HUES64 (cell line): ENCODE measurements around the gene DPEP2.
"Not testable (repeated sequence)": the region's sequence is repeated elsewhere in the genome, so short reads cannot be mapped to it uniquely, and the experiment has no call there.

Experiments used
- H3K27ac ChIP-seq: 2 replicates; pipeline ENCODE4 v1.7.0; 2013; ENCODE audit warnings: low read depth, low read length, inconsistent platforms
- H3K27me3 ChIP-seq: 2 replicates; pipeline ENCODE4 v1.6.1; 2013; ENCODE audit warnings: mild to moderate bottlenecking, low read length; ENCODE audit not compliant: insufficient read depth
- H3K36me3 ChIP-seq: 2 replicates; pipeline ENCODE4 v1.6.1; 2013; ENCODE audit warnings: mild to moderate bottlenecking, low read length; ENCODE audit not compliant: insufficient read depth
- H3K4me1 ChIP-seq: 2 replicates; pipeline ENCODE4 v1.6.1; 2013; ENCODE audit warnings: mild to moderate bottlenecking, low read length, moderate library complexity; ENCODE audit not compliant: insufficient read depth
- H3K4me3 ChIP-seq: 2 replicates; pipeline ENCODE4 v1.5.1; 2013; ENCODE audit warnings: mild to moderate bottlenecking, low read length, moderate library complexity
- H3K9ac ChIP-seq: 2 replicates; pipeline ENCODE4 v1.6.1; 2013; ENCODE audit warnings: mild to moderate bottlenecking, low read depth, low read length
- H3K9me3 ChIP-seq: 2 replicates; pipeline ENCODE4 v1.6.1; 2013; ENCODE audit warnings: low read depth, low read length; ENCODE audit not compliant: insufficient read depth
- WGBS: fragments of 150-250, 120-280 bp; methylation state at CpG from one replicate; pipeline ENCODE4 v1.1.7; 2013; ENCODE audit warnings: missing lambda C conversion rate; 5-methylcytosine and 5-hydroxymethylcytosine counted together

DPEP2 gene

GRCh38 chr16:67987460-67988160 is 11.7 kb downstream of the DPEP2 start:
- Histone ChIP-seq H3K36me3 (no peaks in the 10 kb centered on the region), H3K27me3 (peaks cover 7% of the 10 kb centered on the region), H3K4me3 (no peak overlapping the region), H3K4me1 (no peaks in the 10 kb centered on the region), H3K9ac (no peak overlapping the region), H3K27ac (no peak overlapping the region), H3K9me3 (no peaks in the 10 kb centered on the region)
- WGBS = 89% methylated on average over 11 of the region's 11 CpGs

DNA sequence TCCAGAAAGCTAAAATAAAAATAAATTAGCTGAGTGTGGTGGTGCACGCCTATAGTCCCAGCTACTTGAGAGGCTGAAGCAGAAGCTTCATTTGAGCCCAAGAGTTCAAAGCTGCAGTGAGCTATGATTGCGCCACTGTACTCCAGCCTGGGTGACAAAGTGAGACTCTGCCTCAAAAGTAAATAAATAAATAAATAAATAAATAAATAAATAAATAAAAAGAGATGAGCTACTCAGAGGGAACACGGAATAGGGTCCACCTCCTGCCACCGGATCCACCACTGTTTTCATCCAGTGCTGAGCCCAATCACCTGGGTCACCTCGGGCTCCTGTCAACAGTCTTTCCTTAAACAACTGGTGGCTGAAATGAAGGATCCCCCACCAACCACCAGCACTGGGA is 12.3 kb downstream of the DPEP2 start:
- H3K4me3 ChIP-seq = no peak overlapping the region
- 94% methylated on average over 4 of the region's 5 CpGs for WGBS
- H3K4me1 ChIP-seq = no peaks in the 10 kb centered on the region
- no peak overlapping the region for H3K9ac ChIP-seq
- H3K9me3 ChIP-seq = no peaks in the 10 kb centered on the region
- H3K27ac ChIP-seq = no peak overlapping the region
- peaks cover under 1% of the 10 kb centered on the region; the same call in 1 of the 2 replicates for H3K27me3 ChIP-seq
- H3K36me3 ChIP-seq = no peaks in the 10 kb centered on the region

DNA sequence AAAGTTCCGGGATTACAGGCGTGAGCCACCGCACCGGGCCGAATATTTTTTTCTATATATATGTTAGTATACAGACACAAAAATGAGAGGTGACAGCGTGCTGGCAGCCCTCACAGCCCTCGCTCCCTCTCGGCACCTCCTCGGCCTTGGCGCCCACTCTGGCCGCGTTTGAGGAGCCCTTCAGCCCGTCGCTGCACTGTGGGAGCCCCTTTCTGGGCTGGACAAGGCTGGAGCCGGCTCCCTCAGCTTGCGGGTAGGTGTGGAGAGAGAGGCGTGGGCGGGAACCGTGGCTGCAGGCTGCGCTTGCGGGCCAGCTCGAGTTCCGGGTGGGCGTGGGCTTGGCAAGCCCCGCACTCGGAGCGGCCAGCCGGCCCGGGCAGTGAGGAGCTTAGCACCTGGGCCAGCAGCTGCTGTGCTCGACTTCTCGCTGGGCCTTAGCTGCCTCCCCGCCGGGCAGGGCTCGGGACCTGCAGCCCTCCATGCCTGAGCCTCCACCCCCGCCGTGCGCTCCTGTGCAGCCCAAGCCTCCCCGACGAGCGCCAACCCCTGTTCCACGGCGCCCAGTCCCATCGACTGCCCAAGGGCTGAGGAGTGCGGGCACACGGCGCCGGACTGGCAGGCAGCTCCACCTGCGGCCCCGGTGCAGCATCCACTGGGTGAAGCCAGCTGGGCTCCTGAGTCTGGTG is 17.1 kb downstream of the DPEP2 start:
- Histone ChIP-seq H3K36me3 (no peaks in the 10 kb centered on the region), H3K27me3 (no peaks in the 10 kb centered on the region), H3K4me3 (no peak overlapping the region), H3K4me1 (no peaks in the 10 kb centered on the region), H3K9ac (no peak overlapping the region), H3K27ac (no peak overlapping the region), H3K9me3 (no peaks in the 10 kb centered on the region)
- WGBS = 96% methylated on average over 46 of the region's 49 CpGs

DNA sequence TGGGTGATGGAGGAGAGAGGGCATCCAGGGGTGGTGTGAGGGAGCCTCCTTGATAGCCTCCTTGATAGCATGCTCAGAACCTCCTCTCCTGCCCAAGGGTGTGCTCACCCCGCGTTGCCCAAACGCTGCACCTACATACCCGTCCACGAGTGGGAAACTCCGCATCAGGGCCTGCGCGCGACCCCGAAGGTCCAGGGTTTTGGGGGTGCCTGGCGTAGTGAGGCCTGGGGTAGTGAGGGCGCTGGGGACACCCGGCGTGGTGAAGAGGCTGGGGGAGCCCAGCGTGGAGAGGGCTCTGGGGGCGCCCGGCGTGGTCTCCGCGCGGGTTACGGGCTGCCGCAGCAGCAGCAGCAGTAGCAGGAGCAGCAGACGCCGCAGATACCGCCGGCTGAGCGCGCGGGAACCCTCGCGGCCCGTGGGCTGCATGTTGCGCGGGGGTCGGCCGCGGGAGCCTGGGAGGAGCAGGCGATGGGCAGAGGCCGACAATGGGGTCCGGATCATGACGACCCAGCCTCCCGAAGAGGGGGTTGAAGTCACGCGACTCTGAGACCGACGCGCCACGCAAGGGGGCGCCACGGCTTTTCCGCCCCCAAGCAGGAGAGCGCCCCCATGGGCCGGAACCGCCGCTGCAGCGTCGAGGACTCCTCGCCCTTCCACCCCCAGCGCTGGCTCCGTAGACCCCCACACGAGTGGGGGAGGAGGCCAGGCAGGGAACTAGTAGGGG is 19.2 kb downstream of the DPEP2 start, which contains the start of gene DPEP3:
DPEP3 (minus strand) TSS at position 545 of the 724 bp plus-strand sequence; CDS start at position 426, 119 bp downstream.
- H3K27me3 ChIP-seq = no peaks in the 10 kb centered on the region
- H3K4me1 ChIP-seq = no peaks in the 10 kb centered on the region
- no peak within 1 kb of the TSS for H3K27ac ChIP-seq
- H3K4me3 ChIP-seq = no peak within 1 kb of the TSS
- WGBS = 91% methylated on average over 62 of the region's 62 CpGs
- H3K9me3 ChIP-seq = no peaks in the 10 kb centered on the region
- no peaks in the 10 kb centered on the region for H3K36me3 ChIP-seq
- no peak within 1 kb of the TSS for H3K9ac ChIP-seq

GRCh38 chr16:67977469-67978227 is 21.6 kb downstream of the DPEP2 start:
- Histone ChIP-seq H3K9me3 (no peaks in the 10 kb centered on the region), H3K27ac (no peak overlapping the region), H3K4me3 (no peak overlapping the region), H3K4me1 (no peaks in the 10 kb centered on the region), H3K9ac (no peak overlapping the region), H3K27me3 (no peaks in the 10 kb centered on the region), H3K36me3 (no peaks in the 10 kb centered on the region)
- 86% methylated on average over 8 of the region's 9 CpGs for WGBS

GRCh38 chr16:67977005-67977404 is 22.3 kb downstream of the DPEP2 start:
- no peak overlapping the region for H3K4me3 ChIP-seq
- no peaks in the 10 kb centered on the region for H3K27me3 ChIP-seq
- no peaks in the 10 kb centered on the region for H3K9me3 ChIP-seq
- H3K9ac ChIP-seq = no peak overlapping the region
- H3K4me1 ChIP-seq = no peaks in the 10 kb centered on the region
- no peak overlapping the region for H3K27ac ChIP-seq
- 80% methylated on average over 5 of the region's 5 CpGs for WGBS
- no peaks in the 10 kb centered on the region for H3K36me3 ChIP-seq

DNA sequence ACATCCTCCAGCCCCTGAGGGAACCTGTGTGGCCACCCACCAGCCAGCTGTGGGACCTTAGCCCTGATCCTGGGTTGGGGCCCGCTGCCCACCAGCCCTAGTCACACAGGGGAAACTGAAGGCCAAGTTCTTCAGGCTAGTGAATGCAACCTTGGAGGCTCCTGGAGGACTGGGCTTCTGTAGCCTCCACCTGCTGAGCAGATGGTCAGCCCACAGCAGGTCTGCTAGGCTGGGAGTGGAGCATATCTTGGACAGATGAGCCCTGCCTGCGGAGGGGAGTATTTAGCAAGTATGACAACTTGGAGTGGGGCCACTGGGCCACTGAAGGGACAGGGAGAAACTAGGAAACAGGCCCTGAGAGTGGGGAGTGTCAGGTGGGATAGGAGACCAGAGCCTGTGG is 23.1 kb downstream of the DPEP2 start:
- Histone ChIP-seq H3K36me3 (no peaks in the 10 kb centered on the region), H3K4me1 (no peaks in the 10 kb centered on the region), H3K4me3 (no peak overlapping the region), H3K27ac (no peak overlapping the region), H3K27me3 (no peaks in the 10 kb centered on the region), H3K9me3 (no peaks in the 10 kb centered on the region), H3K9ac (no peak overlapping the region)
- 89% methylated on average over 2 of the region's 2 CpGs for WGBS

DNA sequence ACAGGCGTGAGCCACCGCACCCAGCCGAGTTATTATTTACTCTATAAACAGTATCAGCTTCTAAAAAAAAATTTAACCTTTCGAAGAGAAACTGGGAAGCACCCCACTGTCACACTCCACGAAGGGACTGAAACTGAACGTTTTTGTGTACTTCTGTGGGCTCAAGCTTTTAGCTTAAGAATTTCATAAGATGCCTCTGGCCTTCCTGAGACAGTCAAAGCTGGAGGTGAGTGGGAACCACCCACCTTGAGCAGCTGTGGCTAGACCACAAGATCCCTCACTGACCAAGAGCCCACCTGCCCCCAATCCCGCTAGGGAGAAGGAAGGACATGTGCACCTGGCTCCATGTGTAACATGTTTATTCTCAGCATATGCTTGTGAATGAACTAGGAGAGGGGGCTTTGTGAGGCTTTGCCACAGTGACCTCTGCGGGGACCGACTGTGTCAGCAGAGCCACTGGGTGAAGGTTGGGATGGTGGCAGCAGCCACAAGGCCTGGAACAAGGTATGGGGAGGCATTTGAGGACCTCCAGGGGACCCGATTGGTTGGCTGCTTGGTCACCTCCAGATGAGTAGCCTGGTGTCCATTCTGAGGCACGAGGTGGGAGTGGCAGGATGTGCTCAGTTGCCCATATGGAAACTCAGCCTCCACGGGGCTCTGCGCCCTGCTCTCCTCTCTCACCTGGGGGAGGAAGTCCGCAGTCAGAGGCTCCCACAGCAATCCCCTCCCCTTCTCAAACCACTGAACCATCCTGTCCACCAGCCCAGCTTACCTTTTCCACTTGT is 23.8 kb downstream of the DPEP2 start:
- H3K9ac ChIP-seq = no peak overlapping the region
- no peak overlapping the region for H3K27ac ChIP-seq
- no peaks in the 10 kb centered on the region for H3K27me3 ChIP-seq
- no peaks in the 10 kb centered on the region for H3K36me3 ChIP-seq
- H3K4me1 ChIP-seq = no peaks in the 10 kb centered on the region
- no peaks in the 10 kb centered on the region for H3K9me3 ChIP-seq
- 89% methylated on average over 14 of the region's 14 CpGs for WGBS
- no peak overlapping the region for H3K4me3 ChIP-seq

- H3K36me3 ChIP-seq, H3K4me3 ChIP-seq, H3K4me1 ChIP-seq, H3K27me3 ChIP-seq, H3K27ac ChIP-seq, H3K9me3 ChIP-seq, H3K9ac ChIP-seq: not testable (repeated sequence)
- WGBS = 92% methylated on average over 7 of the region's 7 CpGs
Measured at GRCh38 chr16:67972285-67972684, 27.0 kb downstream of the DPEP2 start.

GRCh38 chr16:67971111-67971510 is 28.2 kb downstream of the DPEP2 start:
- Histone ChIP-seq H3K36me3 (no peaks in the 10 kb centered on the region), H3K27ac (no peak overlapping the region), H3K9ac (no peak overlapping the region), H3K4me1 (peaks cover 12% of the 10 kb centered on the region; the same call in 1 of the 2 replicates), H3K27me3 (no peaks in the 10 kb centered on the region), H3K9me3 (no peaks in the 10 kb centered on the region), H3K4me3 (no peak overlapping the region)
- WGBS = 94% methylated on average over 8 of the region's 9 CpGs
